Heart left ventricle (tissue), 16 donors: ENCODE measurements around the gene PRDM10. TPM values are rescaled to one million over a fixed set of nuclear protein-coding genes. Genes with fewer than 3 reads are reported as not detected.
A peak's percentile ranks its signal among the peaks of the same experiment; 100 is the strongest.

Experiments
- ATAC-seq, 4 donors: fragments of 200-7000 bp; cut with Tn5 transposase; one replicate each; pipeline ENCODE4 v1.9.1; 2020 to 2022; ENCODE audit warnings: moderate library complexity in 4 of 4, mild to moderate bottlenecking in 3 of 4, moderate number of reproducible peaks in 1 of 4
- DNase-seq, 5 donors: peaks; one replicate each; pipeline ENCODE4 v3.0.0-alpha.2; 2020
- H3K27ac ChIP-seq, 12 donors: fragments of 200-600 bp; sonication (generic) in 4 of 12; one replicate each; pipeline versions ENCODE4 v1.5.0 to v1.8.0; 2016 to 2022; ENCODE audit warnings: mild to moderate bottlenecking in 2 of 12
- H3K27me3 ChIP-seq, 9 donors: fragments of 200-600 bp; sonication (generic) in 2 of 9; one replicate each; pipeline versions ENCODE4 v1.5.1 to v1.8.0; 2016 to 2022; ENCODE audit warnings: mild to moderate bottlenecking in 3 of 9
- H3K36me3 ChIP-seq, 9 donors: fragments of 200-600 bp; sonication (generic) in 2 of 9; one replicate each; pipeline versions ENCODE4 v1.5.0 to v1.8.0; 2018 to 2022; ENCODE audit warnings: mild to moderate bottlenecking in 2 of 9
- H3K4me1 ChIP-seq, 12 donors: fragments of 200-600 bp; sonication (generic) in 4 of 12; one replicate each; pipeline versions ENCODE4 v1.5.0 to v1.8.0; 2016 to 2022; ENCODE audit warnings: mild to moderate bottlenecking in 3 of 12
- H3K4me3 ChIP-seq, 12 donors: fragments of 200-600 bp; sonication (generic) in 4 of 12; one replicate each; pipeline versions ENCODE4 v1.5.0 to v1.8.0; 2017 to 2022; ENCODE audit warnings: mild to moderate bottlenecking in 9 of 12, moderate library complexity in 4 of 12
- H3K9me3 ChIP-seq, 12 donors: fragments of 200-600 bp; sonication (generic) in 4 of 12; one replicate each; pipeline versions ENCODE4 v1.5.0 to v1.8.0; 2016 to 2022; ENCODE audit warnings: mild to moderate bottlenecking in 1 of 12
- POLR2A ChIP-seq, 2 donors: fragments of 450-650 bp; IDR thresholded peaks; one replicate each; pipeline ENCODE4 v1.6.1; 2017; ENCODE audit warnings: antibody characterized with exemption in 2 of 2, mild to moderate bottlenecking in 2 of 2, moderate library complexity in 2 of 2
- WGBS, 4 donors: extraction: QIAGEN DNeasy Blood & Tissue Kit in 2 of 4; methylation state at CpG; one replicate each; pipeline versions ENCODE4 v1.1.5 to v1.1.7; 2013 to 2018; 5-methylcytosine and 5-hydroxymethylcytosine counted together
- intact Hi-C, 10 donors: fragments of 100-400 bp; cut with DNase I; formaldehyde crosslinking; loops; one replicate each; pipeline versions ENCODE4 v1.11.1 to v1.14.2; 2022
- polyA plus RNA-seq, 2 donors: library from polyadenylated mRNA; stranded (reverse); fragments of 200-250 nt; gene quantifications; one replicate each; pipeline ENCODE4 v1.2.3, GENCODE V29; 2013
- total RNA-seq, 9 donors: library from RNA; depleted of rRNA in 2 of 9; stranded (reverse); fragments of >200 nt in 2 of 9; fragmentation: NEBNext Ultra II Directional in 3 of 9; extraction: Animal tissue kit (Norgen Biotek cat#: 25700) in 3 of 9; gene quantifications; one replicate each; pipeline versions ENCODE4 v1.1.0 to v1.2.4, GENCODE V29; 2016 to 2023
- TF ChIP-seq, protein P1 (sequence below), 12 donors: fragments of 200-600 bp; sonication (generic) in 4 of 12; IDR thresholded peaks; one replicate each; pipeline versions ENCODE4 v1.5.0 to v1.8.0; 2018 to 2022; ENCODE audit warnings: antibody characterized with exemption in 12 of 12, mild to moderate bottlenecking in 5 of 12
- donor health status: ischemic (EF 13 %, LVEDD 7.1; RV severe dilation, severe dysfunction).
- donor health status: healthy with polysubstance abuse.
- donor health status: DM: no; HTN: yes; CAD: no.
- donor health status: DM: no; HTN: no; CAD: no.
- donor health status: ischemic (EF 25% LVEDD 6.9; RV normal size, moderate dysfunction).
- donor health status: ischemic (EF 25% LVEDD 5.7; RV mildly dilated, moderate dysfunction).
- donor health status: healthy.
- donor health status: DM: yes; HTN: yes; CAD: no.
- donor health status: ischemic (EF 35%, LVEDD 5.7; RV mildly dilated, moderate dysfunction).
- donor health status: nonischemic (EF 11% LVEDD 7.7; RV severe dilation, severe dysfunction).
- donor health status: DM: yes; HTN: yes; CAD: no.
- donor health status: PGD.
- donor health status: ischemic (EF 29% LVEDD 5.4; RV normal size, mild dysfunction).
- donor health status: nonischemic (EF 23%, LVEDD 6.1; RV moderate dilation, normal function).

Gene PRDM10
- total and polyA plus RNA-seq, 11 donors = 1.6 to 6.8 (median 4.4) TPM

- TF ChIP-seq, protein P1, sequence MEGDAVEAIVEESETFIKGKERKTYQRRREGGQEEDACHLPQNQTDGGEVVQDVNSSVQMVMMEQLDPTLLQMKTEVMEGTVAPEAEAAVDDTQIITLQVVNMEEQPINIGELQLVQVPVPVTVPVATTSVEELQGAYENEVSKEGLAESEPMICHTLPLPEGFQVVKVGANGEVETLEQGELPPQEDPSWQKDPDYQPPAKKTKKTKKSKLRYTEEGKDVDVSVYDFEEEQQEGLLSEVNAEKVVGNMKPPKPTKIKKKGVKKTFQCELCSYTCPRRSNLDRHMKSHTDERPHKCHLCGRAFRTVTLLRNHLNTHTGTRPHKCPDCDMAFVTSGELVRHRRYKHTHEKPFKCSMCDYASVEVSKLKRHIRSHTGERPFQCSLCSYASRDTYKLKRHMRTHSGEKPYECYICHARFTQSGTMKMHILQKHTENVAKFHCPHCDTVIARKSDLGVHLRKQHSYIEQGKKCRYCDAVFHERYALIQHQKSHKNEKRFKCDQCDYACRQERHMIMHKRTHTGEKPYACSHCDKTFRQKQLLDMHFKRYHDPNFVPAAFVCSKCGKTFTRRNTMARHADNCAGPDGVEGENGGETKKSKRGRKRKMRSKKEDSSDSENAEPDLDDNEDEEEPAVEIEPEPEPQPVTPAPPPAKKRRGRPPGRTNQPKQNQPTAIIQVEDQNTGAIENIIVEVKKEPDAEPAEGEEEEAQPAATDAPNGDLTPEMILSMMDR (IDR thresholded peaks at IDR 0.05) = no peak
- no peak for TF ChIP-seq POLR2A (IDR thresholded peaks at IDR 0.05)
- no peak overlapping the region for H3K27ac ChIP-seq
- H3K4me1 ChIP-seq = no peaks in the 10 kb centered on the region
- intact Hi-C loops = no loop called here
- no peaks in the 10 kb centered on the region for H3K27me3 ChIP-seq
- WGBS, 4 donors = 97 to 100% (median 98%) methylated on average over 12 of the region's 12 CpGs
- DNase-seq = no peak
- H3K9me3 ChIP-seq = no peaks in the 10 kb centered on the region
- ATAC-seq = no peak
- H3K36me3 ChIP-seq = peaks cover 7 to 100% (median 95%) of the 10 kb centered on the region in 9 donors
- no peak overlapping the region for H3K4me3 ChIP-seq
Observed at GRCh38 chr11:129885381-129885780, 117.3 kb downstream of the PRDM10 start.

DNA sequence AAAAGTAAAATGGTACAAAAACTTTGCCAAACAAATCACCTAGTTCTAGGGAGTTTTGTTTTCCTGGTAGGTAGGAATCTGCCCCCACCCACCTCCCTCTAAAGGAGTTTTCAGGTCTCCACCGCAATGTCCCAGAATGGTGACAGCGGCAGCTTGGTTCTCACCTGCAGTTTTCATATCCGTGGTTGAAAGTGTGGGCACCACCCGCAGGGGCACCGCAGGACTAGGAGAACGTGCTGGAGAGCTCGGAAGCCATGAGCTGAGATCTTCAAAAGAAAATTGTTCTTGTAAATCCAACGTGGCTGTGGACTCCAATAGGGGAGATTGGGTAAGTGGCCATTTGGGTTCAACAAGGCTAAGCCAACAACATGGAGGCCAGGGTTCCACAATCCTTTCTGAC is 118.1 kb downstream of the PRDM10 start:
- intact Hi-C loops = no loop called here
- Histone ChIP-seq H3K4me1 (no peaks in the 10 kb centered on the region), H3K36me3 (peaks cover 7 to 100% (median 100%) of the 10 kb centered on the region in 9 donors), H3K27me3 (no peaks in the 10 kb centered on the region), H3K27ac (no peak overlapping the region), H3K9me3 (no peaks in the 10 kb centered on the region), H3K4me3 (no peak overlapping the region)
- TF ChIP-seq, protein P1 (IDR thresholded peaks at IDR 0.05) = no peak
- no peak for TF ChIP-seq POLR2A (IDR thresholded peaks at IDR 0.05)
- ATAC-seq (no peak), DNase-seq (no peak)
- 94 to 97% (median 94%) methylated on average over 8 of the region's 8 CpGs for WGBS, 4 donors

DNA sequence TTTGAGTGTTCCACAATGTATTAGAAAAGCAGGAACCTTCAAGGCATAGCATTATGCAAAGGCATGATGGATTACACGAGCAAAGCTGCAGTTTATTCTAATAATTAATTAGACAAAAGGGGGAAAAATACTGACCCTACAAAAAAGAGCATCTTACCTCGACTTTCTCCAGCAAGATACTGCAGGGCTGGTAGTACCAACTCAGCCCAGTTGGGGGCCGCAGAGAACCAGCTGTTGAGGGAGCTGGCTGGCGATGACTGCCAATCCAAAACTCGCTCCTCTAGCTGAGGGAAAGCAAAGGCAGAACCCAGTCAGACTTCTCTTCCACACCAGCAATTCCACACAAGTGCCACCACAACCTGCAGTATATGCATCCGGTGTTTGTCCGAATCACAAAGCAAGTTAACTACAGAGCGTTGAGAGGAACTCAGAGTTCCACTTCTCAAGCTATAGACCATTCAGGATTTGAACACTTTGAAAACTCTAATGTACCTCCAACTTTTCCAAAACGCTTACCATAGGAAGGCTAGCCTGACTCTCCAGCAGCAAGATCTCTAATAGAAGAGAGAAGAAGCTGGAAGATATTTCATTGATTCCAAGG is 121.0 kb downstream of the PRDM10 start:
- Histone ChIP-seq H3K36me3 (peaks cover 7 to 100% (median 100%) of the 10 kb centered on the region in 9 donors), H3K27ac (no peak overlapping the region), H3K27me3 (no peaks in the 10 kb centered on the region), H3K4me1 (no peaks in the 10 kb centered on the region), H3K9me3 (no peaks in the 10 kb centered on the region), H3K4me3 (no peak overlapping the region)
- ATAC-seq (peak in 1 of 4 donors; percentile 41), DNase-seq (no peak)
- 72 to 82% (median 79%) methylated on average over 9 of the region's 9 CpGs for WGBS, 4 donors
- no peak for TF ChIP-seq POLR2A (IDR thresholded peaks at IDR 0.05)
- TF ChIP-seq, protein P1 (IDR thresholded peaks at IDR 0.05) = peak in 8 of 12 donors; percentile 18 to 41 (median 36)
- intact Hi-C loops = no loop called here

DNA sequence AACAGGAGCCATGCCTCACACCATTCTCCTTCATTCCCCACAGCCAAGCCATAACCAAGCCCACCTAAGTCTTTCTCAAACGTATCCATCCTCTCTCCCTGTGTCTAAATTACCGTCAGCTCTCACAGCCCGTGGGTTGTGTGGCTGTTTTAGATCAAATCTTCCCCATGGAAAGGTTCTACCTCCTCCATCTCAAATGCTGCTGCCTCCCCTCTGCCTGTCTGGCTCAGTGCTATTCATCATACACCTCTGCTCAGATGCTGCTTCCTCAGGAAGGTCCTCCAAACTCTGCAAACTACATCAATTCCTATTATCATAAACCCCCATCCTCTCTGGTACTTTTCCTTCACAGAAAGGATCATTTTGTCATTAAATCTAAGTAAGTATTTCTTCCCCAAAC is 122.3 kb downstream of the PRDM10 start:
- Histone ChIP-seq H3K4me3 (no peak overlapping the region), H3K27ac (no peak overlapping the region), H3K4me1 (no peaks in the 10 kb centered on the region), H3K27me3 (no peaks in the 10 kb centered on the region), H3K36me3 (peaks cover 7 to 100% (median 100%) of the 10 kb centered on the region in 9 donors), H3K9me3 (no peaks in the 10 kb centered on the region)
- WGBS, 4 donors = 91 to 97% (median 94%) methylated on average over 3 of the region's 3 CpGs
- DNase-seq (no peak), ATAC-seq (no peak)
- intact Hi-C loops = no loop called here
- no peak for TF ChIP-seq POLR2A (IDR thresholded peaks at IDR 0.05)
- TF ChIP-seq, protein P1 (IDR thresholded peaks at IDR 0.05) = no peak
